IMR-90 (cell line): ENCODE measurements around the gene USO1. TPM values are rescaled to one million over a fixed set of nuclear protein-coding genes. Genes with fewer than 3 reads are reported as not detected.

Experiments
- ATAC-seq: fragments of 200-7000 bp; cut with Tn5 transposase; 2 replicates; pipeline ENCODE4 v1.9.1; 2020; ENCODE audit warnings: low read depth, mild to moderate bottlenecking, moderate library complexity
- BruUV-seq: library from RNA; stranded (reverse); fragments of 400-500 nt; replicated peaks from 2 replicates; lab custom pipeline; 2021; lab: Mats Ljungman, UMichigan
- CTCF ChIA-PET: fragments of 300-600 bp; formaldehyde crosslinking; extraction: SDS; loops from one replicate; lab custom pipeline; 2021; ENCODE audit warnings: antibody characterized with exemption; lab: Yijun Ruan, JAX
- POLR2A ChIA-PET: fragments of 300-600 bp; sonication (Branson Sonifier 250); formaldehyde crosslinking; loops from one replicate; lab custom pipeline; 2022; ENCODE audit warnings: antibody characterized with exemption; ENCODE audit not compliant: unreplicated experiment; lab: Charles Lee
- DNase-seq: peaks from one replicate; pipeline ENCODE4 v3.0.0; 2013
- H2AFZ ChIP-seq: replicated peaks from 2 replicates; pipeline ENCODE3; 2013; ENCODE audit warnings: low read length, mild to moderate bottlenecking; ENCODE audit not compliant: poor library complexity
- H2AK5ac ChIP-seq: 2 replicates; pipeline ENCODE4 v1.6.1; 2013; ENCODE audit warnings: low read depth, low read length, inconsistent platforms
- H2AK9ac ChIP-seq: replicated peaks from 2 replicates; pipeline ENCODE3; 2013; ENCODE audit warnings: mild to moderate bottlenecking, low read depth, low read length, moderate library complexity; ENCODE audit not compliant: poor library complexity
- H2BK120ac ChIP-seq: 2 replicates; pipeline ENCODE4 v1.6.1; 2013; ENCODE audit warnings: low read depth, low read length, inconsistent platforms
- H2BK15ac ChIP-seq: 3 replicates; pipeline ENCODE4 v1.6.1; 2013; ENCODE audit warnings: low read depth, low read length, inconsistent platforms
- H2BK20ac ChIP-seq: 2 replicates; pipeline ENCODE4 v1.6.1; 2013; ENCODE audit warnings: low read depth, mild to moderate bottlenecking, inconsistent platforms, low read length, moderate library complexity
- H2BK5ac ChIP-seq: 2 replicates; pipeline ENCODE4 v1.6.1; 2013; ENCODE audit warnings: mild to moderate bottlenecking, low read depth, low read length, inconsistent platforms; ENCODE audit not compliant: poor library complexity, severe bottlenecking
- H3K14ac ChIP-seq: replicated peaks from 2 replicates; pipeline ENCODE4 v1.6.1; 2013; ENCODE audit warnings: low read depth, low read length, inconsistent platforms
- H3K18ac ChIP-seq: 2 replicates; pipeline ENCODE4 v1.6.1; 2013; ENCODE audit warnings: low read depth, low read length, control low read depth
- H3K23ac ChIP-seq: 2 replicates; pipeline ENCODE4 v1.6.1; 2013; ENCODE audit warnings: low read depth, low read length, inconsistent platforms
- H3K27ac ChIP-seq: 2 replicates; pipeline ENCODE4 v1.5.1; 2013; ENCODE audit warnings: mild to moderate bottlenecking, control low read depth, low read length; ENCODE audit not compliant: insufficient read depth
- H3K27me3 ChIP-seq: 2 replicates; pipeline ENCODE4 v1.6.1; 2013; ENCODE audit warnings: low read length; ENCODE audit not compliant: control insufficient read depth, insufficient read depth
- H3K36me3 ChIP-seq: 2 replicates; pipeline ENCODE4 v1.6.1; 2013; ENCODE audit warnings: low read length, mixed read lengths; ENCODE audit not compliant: control insufficient read depth, insufficient read depth
- H3K4ac ChIP-seq: 2 replicates; pipeline ENCODE4 v1.6.1; 2013; ENCODE audit warnings: low read depth, low read length, inconsistent platforms
- H3K4me1 ChIP-seq: 2 replicates; pipeline ENCODE4 v1.6.1; 2013; ENCODE audit warnings: low read length, mixed read lengths; ENCODE audit not compliant: control insufficient read depth, insufficient read depth
- H3K4me2 ChIP-seq: 2 replicates; pipeline ENCODE4 v1.6.1; 2013; ENCODE audit warnings: low read depth, mild to moderate bottlenecking, control low read depth, low read length, moderate library complexity
- H3K4me3 ChIP-seq: 2 replicates; pipeline ENCODE4 v1.5.1; 2013; ENCODE audit warnings: low read depth, mild to moderate bottlenecking, control low read depth, low read length, moderate library complexity; ENCODE audit not compliant: insufficient read depth
- H3K56ac ChIP-seq: 2 replicates; pipeline ENCODE4 v1.6.1; 2013; ENCODE audit warnings: low read length, inconsistent platforms; ENCODE audit not compliant: insufficient read depth; ENCODE audit errors: extremely low read depth
- H3K79me1 ChIP-seq, 2 experiments: 2 replicates each; pipeline ENCODE4 v1.6.1; 2013; ENCODE audit warnings: low read length in 2 of 2, inconsistent platforms in 1 of 2, low read depth in 1 of 2
- H3K9ac ChIP-seq: 2 replicates; pipeline ENCODE4 v1.6.1; 2013; ENCODE audit warnings: low read depth, low read length, control low read depth
- H3K9me1 ChIP-seq: 2 replicates; pipeline ENCODE4 v1.6.1; 2013; ENCODE audit warnings: low read length, inconsistent platforms; ENCODE audit not compliant: insufficient read depth
- H3K9me3 ChIP-seq: 2 replicates; pipeline ENCODE4 v1.6.1; 2013; ENCODE audit warnings: low read length; ENCODE audit not compliant: control insufficient read depth, insufficient read depth
- H4K20me1 ChIP-seq: 2 replicates; pipeline ENCODE4 v1.6.1; 2013; ENCODE audit warnings: low read length, inconsistent platforms; ENCODE audit not compliant: insufficient read depth
- H4K5ac ChIP-seq: 2 replicates; pipeline ENCODE4 v1.6.1; 2013; ENCODE audit warnings: mild to moderate bottlenecking, low read depth, low read length, control low read depth
- H4K8ac ChIP-seq, 2 experiments: 2 replicates each; pipeline ENCODE4 v1.6.1; 2013; ENCODE audit warnings: low read depth in 2 of 2, low read length in 2 of 2, control low read depth in 1 of 2, inconsistent platforms in 1 of 2
- H4K91ac ChIP-seq: 2 replicates; pipeline ENCODE4 v1.6.1; 2013; ENCODE audit warnings: low read depth, low read length, inconsistent platforms; ENCODE audit not compliant: insufficient read depth
- BHLHE40 ChIP-seq: fragments of 150-350 bp; IDR thresholded peaks from 2 replicates; pipeline ENCODE4 v1.6.1; 2016; ENCODE audit warnings: mild to moderate bottlenecking, low read depth, low read length
- CEBPB ChIP-seq: IDR thresholded peaks from 2 replicates; pipeline ENCODE4 v1.6.1; 2012; ENCODE audit warnings: low read depth, low read length, improper control_type of control experiment
- FOS ChIP-seq: fragments of 150-350 bp; IDR thresholded peaks from 2 replicates; pipeline ENCODE4 v1.6.1; 2016; ENCODE audit warnings: low read depth, low read length
- MAFK ChIP-seq: IDR thresholded peaks from 2 replicates; pipeline ENCODE4 v1.6.1; 2012; ENCODE audit warnings: low read depth, low read length, improper control_type of control experiment
- MAZ ChIP-seq: IDR thresholded peaks from 2 replicates; pipeline ENCODE4 v1.6.1; 2012; ENCODE audit warnings: low read depth, mild to moderate bottlenecking, low read length, improper control_type of control experiment, moderate library complexity, borderline replicate concordance
- MXI1 ChIP-seq: IDR thresholded peaks from 2 replicates; pipeline ENCODE4 v1.6.1; 2012; ENCODE audit warnings: low read depth, mild to moderate bottlenecking, low read length, moderate library complexity, borderline replicate concordance
- POLR2A ChIP-seq: IDR thresholded peaks from 2 replicates; pipeline ENCODE4 v1.6.1; 2012; ENCODE audit warnings: mild to moderate bottlenecking, low read depth, low read length
- RAD21 ChIP-seq: IDR thresholded peaks from 2 replicates; pipeline ENCODE4 v1.6.1; 2012; ENCODE audit warnings: low read length, improper control_type of control experiment
- RCOR1 ChIP-seq: IDR thresholded peaks from 2 replicates; pipeline ENCODE4 v1.6.1; 2012; ENCODE audit warnings: mild to moderate bottlenecking, low read length, improper control_type of control experiment; ENCODE audit not compliant: insufficient replicate concordance
- RFX5 ChIP-seq: IDR thresholded peaks from 2 replicates; pipeline ENCODE4 v1.8.0; 2012; ENCODE audit warnings: low read depth, mild to moderate bottlenecking, low read length, moderate library complexity
- WGBS, 2 experiments: methylation state at CpG; one replicate each; pipeline versions ENCODE4 v1.1.5 to v1.1.7; 2013; ENCODE audit warnings: missing lambda C conversion rate in 2 of 2; ENCODE audit not compliant: insufficient read length in 1 of 2; ENCODE audit errors: extremely low coverage in 2 of 2; 5-methylcytosine and 5-hydroxymethylcytosine counted together
- dilution Hi-C: fragments of 300-500 bp; cut with HindIII; formaldehyde crosslinking; loops from one replicate; pipeline ENCODE4 v1.14.3; 2018; ENCODE audit warnings: low sequenced_read_pairs; ENCODE audit not compliant: unreplicated experiment
- in situ Hi-C: fragments of 300-500 bp; cut with MboI; formaldehyde crosslinking; loops from 3 replicates; pipeline ENCODE4 v1.14.3; 2019; ENCODE audit warnings: low sequenced_read_pairs, inconsistent platforms, mixed read lengths
- intact Hi-C: fragments of 100-400 bp; cut with micrococcal nuclease; formaldehyde crosslinking; loops from 2 replicates; pipeline ENCODE4 v1.10.0; 2022
- polyA plus RNA-seq, 3 experiments: library from polyadenylated mRNA; depleted of rRNA; stranded (reverse); fragments of >200 nt; gene quantifications; 2 replicates each; pipeline ENCODE4 v1.2.3, GENCODE V29; 2012; ENCODE audit warnings: low replicate concordance in 1 of 3
- total RNA-seq: library from RNA; depleted of rRNA; stranded (reverse); fragments of >200 nt; gene quantifications from 2 replicates; pipeline ENCODE4 v1.2.3, GENCODE V29; 2012
- TF ChIP-seq, protein P1 (sequence below): fragments of 150-350 bp; IDR thresholded peaks from 2 replicates; pipeline ENCODE4 v1.6.1; 2017; ENCODE audit warnings: mild to moderate bottlenecking, antibody characterized with exemption, low read length, low read depth
- TF ChIP-seq, protein P2 (sequence below): fragments of 150-350 bp; IDR thresholded peaks from 2 replicates; pipeline ENCODE4 v1.6.1; 2016; ENCODE audit warnings: low read depth, mild to moderate bottlenecking, low read length, moderate library complexity, borderline replicate concordance
- TF ChIP-seq, protein P3 (sequence below): conservative IDR thresholded peaks from 2 replicates; pipeline ENCODE4 v1.5.1; 2012; ENCODE audit warnings: mild to moderate bottlenecking, low read depth, low read length, improper control_type of control experiment

Gene USO1
- total and polyA plus RNA-seq, 2 of the 4 experiments (the other 2 are of a cell fraction), result 63.7 to 121 TPM

DNA sequence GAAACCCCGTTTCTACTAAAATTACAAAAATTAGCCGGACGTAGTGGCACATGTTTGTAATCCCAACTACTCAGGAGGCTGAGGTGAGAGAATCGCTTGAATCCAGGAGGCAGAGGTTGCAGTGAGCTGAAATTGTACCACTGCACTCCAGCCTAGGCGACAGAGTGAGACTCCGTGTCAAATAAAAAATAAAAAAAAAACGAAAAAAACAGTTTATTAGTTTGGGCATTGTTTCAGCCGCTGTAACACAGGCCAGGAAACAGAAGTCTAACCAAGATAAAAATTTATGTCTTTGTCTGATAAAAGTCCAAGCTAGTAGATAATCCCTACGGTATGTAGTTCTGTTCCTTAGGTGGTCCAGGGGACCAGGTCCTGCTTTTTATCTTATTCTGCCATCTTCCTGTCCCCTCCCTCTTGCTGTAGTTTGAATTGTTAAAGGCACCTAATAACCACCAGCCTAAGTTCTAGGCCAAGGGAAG, 21.4 kb downstream of the USO1 start:
- Histone ChIP-seq H3K4me1 (peaks cover 3% of the 10 kb centered on the region; the same call in 1 of the 2 replicates), H2BK15ac (no peak overlapping the region), H2BK5ac (no peak overlapping the region), H3K4me2 (no peak overlapping the region), H3K14ac (no peak overlapping the region), H4K8ac (no peak overlapping the region), H3K4me3 (no peak overlapping the region), H3K56ac (no peak overlapping the region), H2BK120ac (no peak overlapping the region), H2AK9ac (no peak overlapping the region), H3K27ac (no peak overlapping the region), H4K91ac (no peak overlapping the region), H2AFZ (no peak overlapping the region), H3K79me1 (peaks cover 19 to 59% of the 10 kb centered on the region in 2 experiments), H3K9me3 (no peaks in the 10 kb centered on the region), H3K36me3 (peaks cover 5% of the 10 kb centered on the region; the same call in 1 of the 2 replicates), H4K20me1 (peaks cover 47% of the 10 kb centered on the region), H3K9ac (no peak overlapping the region), H2BK20ac (no peak overlapping the region), H3K23ac (no peak overlapping the region), H3K27me3 (no peaks in the 10 kb centered on the region), H4K5ac (no peak overlapping the region), H3K18ac (no peak overlapping the region), H2AK5ac (no peak overlapping the region), H3K9me1 (peaks cover 6% of the 10 kb centered on the region), H3K4ac (no peak overlapping the region)
- BruUV-seq, result no TSS peak
- POLR2A ChIA-PET, result no interaction called here
- ATAC-seq, result no peak
- WGBS, 2 experiments, result 68% methylated on average over 3 of the region's 9 CpGs; no CpG with 5 or more reads in 1 of the 2 experiments
- DNase-seq, result no peak
- dilution Hi-C loops, result no loop called here
- TF ChIP-seq MXI1 (no peak), CEBPB (no peak), RCOR1 (no peak), BHLHE40 (no peak), RAD21 (no peak), POLR2A (no peak), RFX5 (no peak), FOS (no peak), MAZ (no peak), MAFK (no peak)
- TF ChIP-seq, protein P1, sequence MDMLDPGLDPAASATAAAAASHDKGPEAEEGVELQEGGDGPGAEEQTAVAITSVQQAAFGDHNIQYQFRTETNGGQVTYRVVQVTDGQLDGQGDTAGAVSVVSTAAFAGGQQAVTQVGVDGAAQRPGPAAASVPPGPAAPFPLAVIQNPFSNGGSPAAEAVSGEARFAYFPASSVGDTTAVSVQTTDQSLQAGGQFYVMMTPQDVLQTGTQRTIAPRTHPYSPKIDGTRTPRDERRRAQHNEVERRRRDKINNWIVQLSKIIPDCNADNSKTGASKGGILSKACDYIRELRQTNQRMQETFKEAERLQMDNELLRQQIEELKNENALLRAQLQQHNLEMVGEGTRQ, result no peak
- TF ChIP-seq, protein P2, sequence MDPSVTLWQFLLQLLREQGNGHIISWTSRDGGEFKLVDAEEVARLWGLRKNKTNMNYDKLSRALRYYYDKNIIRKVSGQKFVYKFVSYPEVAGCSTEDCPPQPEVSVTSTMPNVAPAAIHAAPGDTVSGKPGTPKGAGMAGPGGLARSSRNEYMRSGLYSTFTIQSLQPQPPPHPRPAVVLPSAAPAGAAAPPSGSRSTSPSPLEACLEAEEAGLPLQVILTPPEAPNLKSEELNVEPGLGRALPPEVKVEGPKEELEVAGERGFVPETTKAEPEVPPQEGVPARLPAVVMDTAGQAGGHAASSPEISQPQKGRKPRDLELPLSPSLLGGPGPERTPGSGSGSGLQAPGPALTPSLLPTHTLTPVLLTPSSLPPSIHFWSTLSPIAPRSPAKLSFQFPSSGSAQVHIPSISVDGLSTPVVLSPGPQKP, result no peak
- TF ChIP-seq, protein P3, sequence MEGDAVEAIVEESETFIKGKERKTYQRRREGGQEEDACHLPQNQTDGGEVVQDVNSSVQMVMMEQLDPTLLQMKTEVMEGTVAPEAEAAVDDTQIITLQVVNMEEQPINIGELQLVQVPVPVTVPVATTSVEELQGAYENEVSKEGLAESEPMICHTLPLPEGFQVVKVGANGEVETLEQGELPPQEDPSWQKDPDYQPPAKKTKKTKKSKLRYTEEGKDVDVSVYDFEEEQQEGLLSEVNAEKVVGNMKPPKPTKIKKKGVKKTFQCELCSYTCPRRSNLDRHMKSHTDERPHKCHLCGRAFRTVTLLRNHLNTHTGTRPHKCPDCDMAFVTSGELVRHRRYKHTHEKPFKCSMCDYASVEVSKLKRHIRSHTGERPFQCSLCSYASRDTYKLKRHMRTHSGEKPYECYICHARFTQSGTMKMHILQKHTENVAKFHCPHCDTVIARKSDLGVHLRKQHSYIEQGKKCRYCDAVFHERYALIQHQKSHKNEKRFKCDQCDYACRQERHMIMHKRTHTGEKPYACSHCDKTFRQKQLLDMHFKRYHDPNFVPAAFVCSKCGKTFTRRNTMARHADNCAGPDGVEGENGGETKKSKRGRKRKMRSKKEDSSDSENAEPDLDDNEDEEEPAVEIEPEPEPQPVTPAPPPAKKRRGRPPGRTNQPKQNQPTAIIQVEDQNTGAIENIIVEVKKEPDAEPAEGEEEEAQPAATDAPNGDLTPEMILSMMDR, result no peak
- intact Hi-C loops, result no loop called here
- in situ Hi-C loops, result no loop called here
- CTCF ChIA-PET, result no interaction called here
